ENCODE data around the gene PGLYRP2. TPM values are rescaled to one million over a fixed set of nuclear protein-coding genes. Genes with fewer than 3 reads are reported as not detected.
A peak's percentile ranks its signal among the peaks of the same experiment; 100 is the strongest.

Gene PGLYRP2
- total RNA-seq, 1 donor: not detected

GRCh38 chr19:15430526-15431120 is 48.7 kb downstream of the PGLYRP2 start:
- Histone ChIP-seq H3K27me3 (ENCODE audit: insufficient read depth, low read length) (no peaks in the 10 kb centered on the region), H3K4me2 (ENCODE audit: insufficient read depth, low read length) (peak overlapping the region; percentile 97), H3K79me2 (ENCODE audit: insufficient read depth, low read length) (peaks cover 54% of the 10 kb centered on the region), H4K20me1 (ENCODE audit: insufficient read depth, low read length) (peaks cover 22% of the 10 kb centered on the region), H2AFZ (ENCODE audit: low read length) (no peak overlapping the region), H3K4me1 (ENCODE audit: insufficient read depth, low read length) (peaks cover 18% of the 10 kb centered on the region), H3K27ac (ENCODE audit: low read depth, low read length) (no peak overlapping the region), H3K9me3 (ENCODE audit: low read depth, low read length) (no peaks in the 10 kb centered on the region), H3K36me3 (ENCODE audit: insufficient read depth, low read length) (peaks cover 15% of the 10 kb centered on the region), H3K4me3 (ENCODE audit: insufficient read depth, low read length) (peak overlapping the region; percentile 88)
- DNase-seq (ENCODE audit: insufficient read length, low spot score, missing footprints): peak; percentile 81
- TF ChIP-seq CTCF (IDR thresholded peaks at IDR 0.05; ENCODE audit: extremely low read depth, low read depth, low read length): no peak

GRCh38 chr19:15429825-15430467 is 49.4 kb downstream of the PGLYRP2 start:
- no peak for TF ChIP-seq CTCF (IDR thresholded peaks at IDR 0.05; ENCODE audit: extremely low read depth, low read depth, low read length)
- Histone ChIP-seq H3K79me2 (ENCODE audit: insufficient read depth, low read length) (peaks cover 54% of the 10 kb centered on the region), H3K27ac (ENCODE audit: low read depth, low read length) (no peak overlapping the region), H3K4me2 (ENCODE audit: insufficient read depth, low read length) (no peak overlapping the region), H4K20me1 (ENCODE audit: insufficient read depth, low read length) (peaks cover 22% of the 10 kb centered on the region), H3K27me3 (ENCODE audit: insufficient read depth, low read length) (no peaks in the 10 kb centered on the region), H3K4me1 (ENCODE audit: insufficient read depth, low read length) (peaks cover 18% of the 10 kb centered on the region), H3K9me3 (ENCODE audit: low read depth, low read length) (no peaks in the 10 kb centered on the region), H3K4me3 (ENCODE audit: insufficient read depth, low read length) (no peak overlapping the region), H3K36me3 (ENCODE audit: insufficient read depth, low read length) (peaks cover 15% of the 10 kb centered on the region), H2AFZ (ENCODE audit: low read length) (no peak overlapping the region)
- peak; percentile 76 for DNase-seq (ENCODE audit: insufficient read length, low spot score, missing footprints)

- no peak overlapping the region for H3K4me3 ChIP-seq (ENCODE audit: insufficient read depth, low read length)
- peaks cover 18% of the 10 kb centered on the region for H3K4me1 ChIP-seq (ENCODE audit: insufficient read depth, low read length)
- H3K27me3 ChIP-seq (ENCODE audit: insufficient read depth, low read length): no peaks in the 10 kb centered on the region
- no peak overlapping the region for H3K4me2 ChIP-seq (ENCODE audit: insufficient read depth, low read length)
- H3K79me2 ChIP-seq (ENCODE audit: insufficient read depth, low read length): peaks cover 54% of the 10 kb centered on the region
- H4K20me1 ChIP-seq (ENCODE audit: insufficient read depth, low read length): peaks cover 22% of the 10 kb centered on the region
- H2AFZ ChIP-seq (ENCODE audit: low read length): no peak overlapping the region
- H3K9me3 ChIP-seq (ENCODE audit: low read depth, low read length): no peaks in the 10 kb centered on the region
- peak; percentile 82 for DNase-seq (ENCODE audit: insufficient read length, low spot score, missing footprints)
- no peak for TF ChIP-seq CTCF (IDR thresholded peaks at IDR 0.05; ENCODE audit: extremely low read depth, low read depth, low read length)
- no peak overlapping the region for H3K27ac ChIP-seq (ENCODE audit: low read depth, low read length)
- peaks cover 19% of the 10 kb centered on the region for H3K36me3 ChIP-seq (ENCODE audit: insufficient read depth, low read length)
These were observed 50.1 kb downstream of the PGLYRP2 start for GRCh38 chr19:15428956-15429824.
